Activated CD8-positive, alpha-beta memory T cell treated with anti-CD3 and anti-CD28 coated beads for 48 hours (primary cell): ENCODE data around the gene BEAN1.

Source experiments
- DNase-seq, 3 experiments: peaks; one replicate each; pipeline ENCODE4 v3.0.0-alpha.2; 2020; ENCODE audit warnings: low read depth in 2 of 3, low spot score in 2 of 3

BEAN1 gene

DNA sequence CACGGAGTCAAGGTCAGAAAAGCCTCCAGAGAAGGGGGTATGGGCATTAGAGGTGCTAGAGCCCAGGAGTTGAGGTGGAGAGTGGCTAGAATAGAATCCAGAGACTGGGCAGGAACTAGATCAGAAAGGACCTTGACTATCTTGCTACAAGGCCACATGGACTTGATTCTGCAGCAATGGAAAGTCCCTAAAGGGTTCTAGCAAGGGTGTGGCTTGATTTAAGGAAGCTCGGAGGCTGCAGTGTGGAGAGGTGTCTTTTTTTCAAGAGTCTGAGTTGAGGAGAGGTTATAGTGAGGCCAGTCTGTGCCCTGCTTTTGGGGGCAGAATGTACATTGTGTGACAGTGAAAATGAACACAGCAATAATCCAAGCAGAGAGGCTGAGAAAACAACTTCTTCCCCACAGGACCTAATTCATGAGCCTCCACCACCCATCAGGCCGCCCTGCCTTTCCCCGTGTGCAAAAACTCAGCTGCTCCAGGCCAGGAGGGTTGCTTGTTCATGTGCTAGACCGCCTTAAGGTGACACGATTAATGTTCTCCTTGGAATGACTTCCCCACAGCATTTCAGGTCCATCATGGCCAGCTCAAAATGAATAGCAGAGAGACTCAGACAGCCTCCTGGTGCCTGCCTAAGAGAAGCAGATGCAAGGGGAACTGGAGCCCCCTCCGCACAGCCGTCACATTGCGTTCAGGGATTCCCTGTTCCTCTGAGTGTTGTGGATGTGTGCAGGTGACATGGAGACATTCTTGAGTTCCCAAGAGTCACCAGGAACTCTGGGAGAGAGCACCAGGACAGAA lies 8.7 kb upstream of the BEAN1 start:
- DNase-seq = no peak

DNA sequence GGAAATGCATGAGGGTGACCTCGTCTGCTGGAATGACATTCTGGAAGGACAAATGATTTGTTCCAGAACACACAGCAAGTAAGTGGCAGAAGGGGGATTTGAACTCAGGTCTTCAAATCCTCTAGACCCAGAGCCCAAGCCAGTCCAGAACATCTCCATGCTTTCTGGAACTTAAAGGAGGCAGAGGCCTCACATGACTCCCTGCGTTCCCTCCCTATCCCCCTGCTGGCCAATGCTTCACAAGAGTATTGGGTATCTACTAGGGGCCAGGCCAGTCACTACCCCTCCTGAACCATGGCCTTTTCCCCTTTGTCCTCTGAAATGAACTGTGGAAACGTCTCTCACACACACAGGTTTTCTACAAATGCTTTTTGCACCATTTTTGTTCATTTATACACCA lies 7.6 kb upstream of the BEAN1 start:
- DNase-seq = no peak

DNA sequence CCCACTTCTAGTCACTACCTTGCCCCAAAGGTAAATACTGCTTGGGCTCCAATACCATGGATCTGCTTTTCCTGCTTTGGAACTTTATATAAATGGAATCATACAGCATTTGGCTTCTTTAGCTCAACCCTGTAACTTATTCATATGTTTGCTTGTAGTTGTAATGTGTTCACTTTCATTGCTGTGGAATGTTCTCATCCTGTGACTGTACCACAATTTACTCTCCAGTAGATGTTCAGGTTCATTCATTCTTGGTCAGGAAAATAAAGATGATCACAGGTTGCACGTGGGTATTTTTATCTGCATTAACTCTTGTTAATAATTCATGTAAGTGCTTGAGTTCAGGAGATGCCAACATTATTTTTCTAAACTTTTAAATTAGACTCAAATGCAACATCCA lies 6.7 kb upstream of the BEAN1 start:
- no peak for DNase-seq

DNA sequence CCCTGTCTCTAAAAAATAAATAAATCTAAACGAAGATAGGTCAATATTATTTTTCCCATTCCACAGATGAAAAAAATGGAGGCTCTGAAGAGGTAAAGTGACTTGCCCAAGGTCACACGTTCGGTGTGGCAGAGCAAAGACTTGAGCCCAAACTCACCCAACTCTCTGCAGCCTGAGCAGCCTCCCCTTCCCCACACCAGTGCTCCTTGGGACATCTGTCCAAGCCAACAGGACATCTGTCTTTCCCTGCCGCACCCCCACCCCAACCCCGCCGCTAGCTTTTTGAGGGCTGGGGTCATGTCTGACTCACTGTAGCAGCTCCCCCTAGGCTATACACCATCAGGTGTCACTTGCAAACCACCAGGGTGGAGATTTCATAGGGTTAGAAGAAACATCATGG lies 5.2 kb upstream of the BEAN1 start:
- DNase-seq = no peak

DNA sequence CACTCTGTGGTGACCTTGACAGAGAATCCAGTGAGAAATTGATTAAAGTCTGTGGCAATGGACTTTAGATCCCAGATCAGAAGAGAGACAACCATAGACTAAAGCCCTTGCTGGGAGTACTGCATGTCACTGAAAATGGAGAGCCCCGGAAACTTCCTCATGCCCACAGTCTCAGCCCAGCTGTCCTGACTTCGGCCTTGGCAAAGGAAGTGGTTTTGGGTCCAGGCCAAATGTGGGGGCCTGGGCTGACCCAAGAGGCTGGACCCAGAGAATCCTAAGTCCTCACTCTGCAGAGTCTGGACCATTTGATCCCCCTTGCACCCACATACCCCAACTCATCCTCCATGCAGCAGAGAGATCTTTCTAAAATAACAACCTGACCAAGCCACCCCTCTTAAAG lies 4.7 kb upstream of the BEAN1 start:
- DNase-seq = no peak

DNA sequence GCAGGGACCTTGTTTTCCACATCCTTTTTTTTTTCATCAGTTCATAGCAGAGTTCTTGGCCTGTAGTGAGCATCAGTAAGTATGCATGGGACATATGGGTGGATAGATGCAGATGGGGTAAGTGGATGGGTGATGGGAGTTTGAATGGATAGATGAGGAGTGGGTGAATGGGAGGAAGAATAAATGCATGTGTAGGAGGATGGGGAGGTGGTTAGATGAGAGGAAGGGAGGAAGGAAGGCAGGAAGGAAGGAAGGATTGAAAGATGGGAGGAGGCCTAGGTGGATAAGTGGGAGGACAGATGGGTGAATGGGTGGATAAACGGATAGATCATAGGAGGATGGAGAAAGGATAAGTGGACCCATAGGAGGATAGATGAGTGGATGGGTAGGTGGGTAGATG lies 3.9 kb upstream of the BEAN1 start:
- no peak for DNase-seq

DNA sequence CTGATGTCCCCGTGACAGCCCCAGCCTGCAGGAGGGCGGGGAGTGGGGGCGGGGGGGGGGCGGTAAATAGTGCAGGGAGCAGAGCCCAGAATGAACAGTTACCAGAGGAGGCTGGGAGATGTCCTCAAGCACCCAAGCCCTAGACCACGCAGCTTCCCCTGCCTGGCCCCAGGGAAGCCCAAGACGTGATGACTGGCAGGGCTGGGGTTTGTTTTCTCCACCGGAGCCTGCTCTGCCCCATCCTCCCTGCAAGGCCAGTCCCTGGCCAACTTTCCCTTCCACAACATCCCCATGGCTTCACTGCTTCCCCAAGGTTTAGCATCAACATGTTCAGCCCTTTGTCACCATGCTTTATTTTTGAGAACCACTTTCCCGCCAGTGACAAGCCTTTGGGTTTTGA lies 1.4 kb upstream of the BEAN1 start:
- DNase-seq = no peak

DNA sequence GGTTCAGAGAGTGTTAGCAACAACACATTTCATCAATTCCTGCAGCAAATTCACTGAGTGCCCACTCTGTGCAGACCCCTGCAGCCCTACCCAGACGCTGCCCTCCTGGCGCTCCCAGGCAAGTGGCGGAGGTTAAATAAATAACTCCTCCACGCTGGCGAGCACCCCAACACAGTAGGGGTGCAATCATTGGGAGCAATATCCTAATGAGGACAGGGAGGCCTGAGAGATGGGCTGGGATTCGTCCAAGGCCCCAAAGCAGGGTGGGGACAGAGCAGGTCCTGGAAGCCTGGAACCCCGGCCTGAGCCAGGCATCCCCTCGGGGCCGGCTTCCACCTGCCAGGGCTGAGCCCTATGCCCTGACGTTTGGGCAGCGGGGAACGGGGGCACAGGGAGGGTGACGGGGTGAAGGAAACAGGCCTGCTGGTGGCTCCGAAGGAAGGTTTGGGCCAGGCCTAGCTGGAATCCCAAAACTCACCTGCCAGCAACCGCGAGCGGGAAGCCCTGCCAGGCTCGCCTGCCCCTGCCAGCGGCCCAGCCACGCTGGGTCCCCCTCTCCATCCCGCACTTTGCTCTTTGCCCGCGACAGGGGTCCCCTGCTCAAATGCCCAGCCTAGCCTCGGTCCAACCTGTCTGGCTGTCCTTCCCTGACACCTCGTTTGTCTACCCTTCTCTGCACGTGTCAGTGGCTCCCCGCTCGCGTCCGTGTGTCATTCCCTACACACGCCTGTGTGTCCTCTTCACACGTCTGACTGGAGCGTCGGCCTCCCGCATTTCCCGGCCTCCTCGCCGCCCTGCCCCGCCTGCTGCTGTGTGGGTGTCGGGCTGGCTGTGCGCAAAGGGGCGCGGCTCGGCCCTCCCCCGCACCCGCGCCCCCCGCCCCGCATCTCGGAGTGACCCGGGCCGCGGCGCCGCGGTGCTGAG lies 721 bp upstream of the BEAN1 start:
- no peak for DNase-seq

DNA sequence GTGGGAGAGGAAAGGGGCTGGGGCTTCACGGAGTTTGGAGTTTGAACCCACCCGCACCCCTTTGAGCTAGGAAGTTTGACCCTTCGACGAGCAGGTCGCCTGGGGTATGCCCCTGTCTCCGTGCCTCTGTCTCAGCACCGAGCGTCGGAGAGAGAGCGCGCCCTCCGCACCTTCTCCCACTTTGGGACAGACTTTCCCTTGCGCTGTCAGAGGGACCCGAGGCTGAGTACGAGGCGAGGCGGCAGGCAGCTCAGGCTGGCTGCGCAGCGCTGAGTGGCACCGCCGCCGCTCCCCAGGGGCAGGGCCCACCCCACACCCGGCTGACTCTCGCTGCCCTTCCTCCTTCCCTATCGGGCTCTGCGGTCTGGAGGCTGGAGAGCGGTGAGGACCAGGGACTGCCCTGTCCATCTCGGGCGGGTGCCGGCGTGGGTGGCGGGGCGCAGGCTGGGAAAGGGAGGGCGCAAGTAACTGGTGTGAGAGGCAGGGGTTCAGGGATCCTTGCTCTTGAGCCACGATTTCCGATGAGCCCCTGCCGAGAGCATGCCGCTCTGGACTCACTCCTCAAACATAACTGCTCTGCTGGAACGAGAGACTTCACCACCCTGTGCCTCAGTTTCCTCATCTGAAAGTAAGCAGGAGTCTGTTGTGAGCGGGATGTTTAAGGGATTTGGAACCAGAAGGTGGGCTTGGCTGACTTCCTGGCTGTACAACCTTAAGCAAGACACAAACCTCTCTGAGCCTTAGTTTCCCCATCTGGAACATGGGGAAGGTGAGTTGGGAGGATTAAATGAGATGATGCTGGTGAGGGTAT lies 981 bp downstream of the BEAN1 start:
- no peak for DNase-seq

DNA sequence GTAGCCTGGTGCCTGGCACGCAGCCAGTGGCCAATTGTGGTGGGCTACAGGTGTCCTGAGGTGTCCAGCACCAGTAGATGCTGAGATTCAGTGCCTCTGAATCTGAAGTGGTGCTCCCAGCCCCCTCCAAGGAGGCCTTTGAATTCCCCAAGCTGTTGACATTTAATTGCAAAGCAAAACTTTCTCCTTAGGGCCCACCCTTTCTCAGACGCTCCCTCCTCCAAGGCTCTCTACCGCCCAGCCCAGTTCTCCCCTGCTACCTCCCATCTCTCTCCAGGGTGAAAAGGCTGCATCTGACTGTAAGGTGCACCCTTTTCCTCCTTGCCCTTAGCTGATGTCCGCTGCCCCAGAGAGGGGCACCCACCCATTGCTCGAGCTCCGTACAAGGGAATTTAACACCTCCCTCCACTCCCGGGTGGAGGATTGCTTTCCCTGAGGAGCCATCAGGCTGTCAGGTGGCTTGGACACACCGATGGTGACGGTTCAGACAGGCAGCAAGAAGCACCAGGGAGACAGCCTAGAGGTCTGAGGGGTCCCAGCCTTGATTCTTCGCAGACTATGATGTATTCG lies 1.7 kb downstream of the BEAN1 start:
- DNase-seq = no peak

DNA sequence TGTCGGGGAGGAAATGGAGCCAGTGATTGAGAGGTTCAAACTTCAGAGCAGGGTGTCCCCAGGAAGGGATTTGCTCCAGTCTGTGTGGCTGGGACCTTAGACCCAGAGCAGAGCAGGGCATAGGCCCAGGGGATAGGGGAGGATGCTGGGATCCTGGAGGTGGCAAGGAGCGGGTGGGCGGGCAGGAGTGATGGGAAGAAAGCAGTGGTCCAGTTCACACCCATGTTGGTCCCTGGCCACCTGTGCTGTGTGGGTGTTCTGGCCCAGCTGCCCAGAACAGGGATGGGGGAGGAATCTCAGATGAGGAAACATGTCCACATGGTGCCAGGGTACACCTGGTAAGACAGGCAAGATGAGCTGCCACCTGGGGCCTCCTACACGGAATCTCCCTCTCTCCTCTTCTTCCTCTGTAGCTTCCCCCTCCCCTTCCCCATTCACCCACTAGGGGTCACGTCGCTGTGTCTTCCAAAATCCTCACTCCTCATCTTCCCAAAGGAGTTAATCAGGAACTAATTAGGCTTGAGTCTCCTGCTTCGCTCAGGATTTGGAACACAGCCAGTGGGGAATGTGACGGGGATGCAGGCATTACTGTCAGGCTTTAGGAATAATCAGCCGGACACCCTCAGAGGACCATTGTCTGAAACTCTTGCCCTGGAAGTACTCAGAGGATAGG lies 2.3 kb downstream of the BEAN1 start:
- no peak for DNase-seq

DNA sequence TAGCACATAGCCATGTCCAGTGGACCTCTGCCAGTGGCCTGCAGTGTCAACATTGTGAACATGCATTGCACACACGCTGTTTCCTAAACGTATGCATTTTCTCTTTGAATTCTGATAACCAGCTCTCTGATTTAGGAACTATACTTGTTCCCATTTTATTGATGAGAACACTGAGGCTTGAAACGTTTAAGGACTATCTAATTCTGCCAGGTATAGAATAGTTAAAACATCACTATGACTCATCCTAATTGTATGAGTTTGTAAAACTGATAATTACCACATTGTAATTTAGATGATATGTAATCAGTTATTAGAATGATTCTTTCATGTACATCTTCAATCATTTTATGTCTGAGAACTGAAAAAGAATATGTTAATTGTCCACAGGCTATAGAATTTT lies 3.1 kb downstream of the BEAN1 start:
- no peak for DNase-seq

DNA sequence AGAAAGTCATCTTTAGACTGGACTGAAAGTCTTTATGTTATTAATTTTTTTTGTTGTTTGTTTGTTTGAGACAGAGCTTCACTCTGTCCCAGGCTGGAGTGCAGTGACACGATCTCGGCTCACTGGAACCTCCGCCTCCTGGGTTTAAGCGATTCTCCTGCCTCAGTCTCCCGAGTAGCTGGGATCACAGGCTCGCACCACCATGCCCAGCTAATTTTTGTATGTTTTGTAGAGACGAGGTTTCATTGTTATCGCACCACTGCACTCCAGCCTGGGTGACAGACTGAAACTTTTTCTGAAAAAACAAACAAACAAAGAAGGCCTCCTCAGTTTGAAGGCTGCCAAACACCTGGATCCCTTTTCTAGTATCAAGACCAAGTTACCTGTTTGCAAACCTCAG lies 4.7 kb downstream of the BEAN1 start:
- DNase-seq = no peak

DNA sequence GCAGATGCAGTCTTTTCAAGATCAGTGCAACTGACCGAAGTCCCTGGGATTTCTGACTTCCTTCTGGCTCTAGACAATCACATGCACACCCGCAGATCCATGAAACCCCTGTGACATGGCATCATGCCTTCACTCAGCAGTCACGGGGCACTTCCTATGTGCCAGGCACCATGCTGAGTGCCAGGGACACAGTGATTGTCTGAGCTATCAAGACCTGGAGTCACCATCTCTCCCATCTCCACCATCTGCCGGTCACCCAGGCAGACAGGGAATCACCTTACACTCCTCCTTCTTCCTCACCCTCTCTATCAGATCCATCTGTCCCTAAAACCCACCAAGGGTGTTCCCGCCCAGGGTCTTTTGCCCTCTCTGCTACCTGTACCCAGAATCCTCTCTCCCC lies 5.3 kb downstream of the BEAN1 start:
- no peak for DNase-seq

DNA sequence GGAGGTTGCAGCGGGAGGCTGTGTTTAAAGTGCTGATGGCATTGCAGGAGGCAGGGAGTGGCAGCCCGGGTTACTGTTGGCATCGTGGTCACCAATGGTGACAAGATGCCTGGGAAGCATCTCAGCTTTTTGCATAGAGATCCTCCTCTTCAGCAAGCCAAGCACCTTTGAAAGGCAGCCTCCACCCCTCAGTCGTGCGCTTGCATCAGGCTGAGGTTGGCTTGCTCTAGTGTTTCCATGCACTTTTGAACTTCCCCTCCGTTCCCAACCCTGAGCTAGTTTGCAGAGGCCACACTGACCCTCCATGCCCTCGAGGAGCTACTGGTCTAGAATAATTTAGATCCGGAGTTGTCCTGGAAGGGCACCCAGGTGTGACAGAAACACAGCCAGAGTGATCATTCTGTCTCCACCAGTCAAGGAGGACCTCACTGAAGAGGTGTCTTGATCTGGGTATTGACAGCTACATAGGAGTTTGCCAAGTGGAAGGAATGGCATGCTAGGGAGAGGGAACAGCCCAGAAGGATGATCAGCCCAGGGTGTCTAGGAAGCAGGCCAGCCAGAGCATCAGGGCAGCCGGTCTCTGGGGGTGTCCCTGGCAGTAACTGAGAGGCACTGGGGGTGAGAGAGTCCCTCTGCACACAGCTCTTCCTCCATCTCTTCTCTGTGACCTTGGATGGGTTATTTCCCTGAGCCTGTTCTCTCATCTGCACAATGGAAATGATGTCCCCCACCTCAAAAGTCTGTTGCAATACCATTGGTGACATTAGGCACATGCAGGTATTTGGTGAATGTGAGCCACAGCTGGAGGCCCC lies 7.7 kb downstream of the BEAN1 start:
- no peak for DNase-seq

DNA sequence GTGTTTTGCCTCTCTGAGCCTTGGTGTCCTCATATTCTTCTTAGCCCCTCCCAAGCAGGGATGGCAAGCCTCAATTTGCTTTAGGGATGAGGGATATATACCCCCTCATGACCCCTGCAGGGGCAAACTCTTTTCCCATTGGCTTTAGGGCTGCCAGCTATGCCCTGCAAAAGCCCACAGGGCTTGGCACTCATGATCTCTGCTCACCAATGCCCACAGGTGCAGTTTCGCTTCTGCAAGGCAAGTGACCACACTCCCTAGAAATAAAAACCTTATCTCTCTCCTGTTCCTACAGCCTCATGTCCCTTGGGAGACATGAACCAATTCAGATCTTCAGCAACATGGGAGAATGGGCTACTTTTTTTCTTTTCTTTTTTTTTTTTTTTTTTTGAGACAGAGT lies 8.8 kb downstream of the BEAN1 start:
- no peak for DNase-seq

DNA sequence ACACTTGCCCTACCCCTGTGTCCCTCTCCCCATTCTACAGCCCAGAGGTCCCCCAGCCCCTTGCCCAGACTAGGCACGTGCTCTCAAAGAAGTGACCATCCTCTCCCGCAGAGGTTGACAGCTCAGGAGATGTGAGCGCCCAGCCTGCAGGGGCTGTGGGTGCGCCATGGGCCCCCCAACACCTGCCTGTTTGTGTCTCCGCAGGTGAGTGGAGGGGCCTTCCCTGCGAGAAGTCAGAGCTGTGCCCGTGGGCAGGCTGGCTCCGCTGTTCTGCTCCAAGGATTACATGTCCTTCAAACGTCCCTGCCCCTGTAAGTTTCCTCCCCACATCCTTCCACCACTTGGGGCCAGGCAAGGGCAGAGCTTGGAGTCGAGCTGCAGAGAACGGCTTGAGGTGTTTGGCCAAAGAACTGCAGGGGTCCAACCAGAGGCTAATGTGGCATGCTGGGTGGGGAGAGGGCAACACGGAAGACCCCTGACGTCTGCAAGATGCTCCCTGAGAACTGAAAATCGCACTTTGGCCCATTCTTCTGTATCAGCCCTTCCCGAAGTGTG lies 10.4 kb downstream of the BEAN1 start:
- DNase-seq = no peak

DNA sequence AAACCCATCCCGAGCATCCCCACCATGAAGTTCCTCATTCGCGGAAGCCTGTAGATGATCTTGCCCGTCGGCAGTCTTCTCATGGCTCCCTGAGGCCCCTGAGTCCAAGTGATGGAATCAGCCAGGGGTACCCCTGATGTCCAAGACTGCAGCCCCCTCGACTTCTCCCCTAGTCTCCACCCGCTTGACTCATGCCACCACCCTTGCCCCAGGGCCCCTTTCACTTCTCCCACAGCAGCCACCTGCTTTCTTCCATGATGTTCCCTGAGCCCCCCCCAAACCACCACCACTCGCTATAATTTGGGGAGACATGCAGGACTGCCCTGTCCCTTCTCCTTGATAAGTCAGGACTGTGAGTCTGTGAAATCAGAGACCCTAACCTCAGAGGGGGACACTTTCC lies 11.4 kb downstream of the BEAN1 start:
- no peak for DNase-seq

DNA sequence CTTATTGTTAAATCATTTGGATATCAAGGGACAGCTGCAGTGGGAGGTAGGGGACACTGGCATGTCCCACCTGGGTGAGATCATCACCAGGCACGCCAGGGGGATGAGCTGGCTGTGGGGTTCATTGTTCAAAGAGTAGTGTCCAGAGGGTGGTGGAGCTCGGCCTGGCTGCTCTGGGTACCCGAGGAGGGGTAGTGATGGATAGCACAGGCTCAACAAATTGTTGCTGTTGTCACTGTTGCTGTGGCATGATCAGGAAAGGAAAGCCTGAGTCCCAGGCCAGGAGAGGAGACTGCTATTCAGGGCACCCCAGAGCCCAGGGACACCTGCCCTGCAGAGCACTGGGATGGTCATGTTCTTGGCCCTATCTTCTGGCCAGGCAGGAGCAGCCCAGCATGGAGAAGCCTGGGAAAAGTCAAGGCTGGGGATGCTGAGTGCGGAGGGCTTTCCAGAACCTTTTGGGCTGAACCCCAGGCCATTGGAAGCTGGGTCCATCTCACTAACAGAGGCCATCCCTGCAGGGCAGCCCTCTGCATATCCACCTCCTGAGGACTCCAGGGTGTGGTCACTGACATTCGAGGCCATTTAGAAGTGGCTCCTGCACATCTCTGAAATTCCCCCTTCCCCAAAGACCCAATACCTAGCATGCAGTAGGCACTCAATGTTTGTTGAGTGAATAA lies 12.1 kb downstream of the BEAN1 start:
- DNase-seq = no peak
